HEK293 (cell line): Measurements from ENCODE around the gene MAP7D1.

Source experiments
- CTCF ChIA-PET: fragments of 350-600 bp; formaldehyde crosslinking; extraction: SDS; loops from one replicate; lab custom pipeline; 2021; ENCODE audit warnings: antibody characterized with exemption; lab: Yijun Ruan, JAX
- POLR2A ChIA-PET: fragments of 300-600 bp; formaldehyde crosslinking; extraction: SDS; loops from one replicate; lab custom pipeline; 2020; ENCODE audit warnings: antibody characterized with exemption, inconsistent platforms; lab: Yijun Ruan, JAX
- H3K27ac ChIP-seq: fragments of 200-500 bp; sonication (Bioruptor generic); 2 replicates; pipeline ENCODE4 v1.5.1; 2014; ENCODE audit warnings: low read depth, low read length, control low read depth, inconsistent platforms; ENCODE audit errors: extremely low read depth
- H3K36me3 ChIP-seq, 2 experiments: fragments of 200-500 bp in 1 of 2; sonication (Bioruptor generic) in 1 of 2; 1 replicate in 1 of 2; 2 replicates in 1 of 2; pipeline ENCODE4 v1.5.1; 2014 to 2017; ENCODE audit warnings: inconsistent platforms in 2 of 2, low read length in 2 of 2; ENCODE audit not compliant: control insufficient read depth in 2 of 2, insufficient read depth in 1 of 2
- H3K4me1 ChIP-seq: fragments of 200-500 bp; sonication (Bioruptor generic); 2 replicates; pipeline ENCODE4 v1.5.1; 2014; ENCODE audit warnings: mild to moderate bottlenecking, low read length, inconsistent platforms; ENCODE audit not compliant: control insufficient read depth, insufficient read depth
- H3K4me3 ChIP-seq: 2 replicates; pipeline ENCODE4 v1.5.1; 2011; ENCODE audit warnings: low read depth, mild to moderate bottlenecking, control low read depth, low read length, moderate library complexity
- H3K9me3 ChIP-seq: fragments of 200-500 bp; sonication (Bioruptor generic); 2 replicates; pipeline ENCODE4 v1.5.1; 2014; ENCODE audit warnings: low read depth, low read length, inconsistent platforms; ENCODE audit not compliant: control insufficient read depth, insufficient read depth
- ATF2 ChIP-seq: fragments of 450-650 bp; formaldehyde crosslinking; IDR thresholded peaks from 2 replicates; pipeline ENCODE4 v1.5.1; 2016; ENCODE audit warnings: missing biosample characterization, missing genetic modification characterization, low read depth
- GLI4 ChIP-seq: fragments of 450-650 bp; formaldehyde crosslinking; IDR thresholded peaks from 2 replicates; pipeline ENCODE4 v1.5.1; 2016; ENCODE audit warnings: missing biosample characterization, missing genetic modification characterization
- HOXD13 ChIP-seq: sonication (generic); formaldehyde crosslinking; IDR thresholded peaks from 2 replicates; pipeline ENCODE4 v1.8.0; 2022; ENCODE audit warnings: missing genetic modification reagents, borderline replicate concordance
- MEIS1 ChIP-seq: sonication (generic); formaldehyde crosslinking; IDR thresholded peaks from 2 replicates; pipeline ENCODE4 v1.8.1; 2022; ENCODE audit warnings: missing genetic modification reagents, mild to moderate bottlenecking, borderline replicate concordance
- REPIN1 ChIP-seq: fragments of 450-650 bp; formaldehyde crosslinking; IDR thresholded peaks from 2 replicates; pipeline ENCODE4 v1.5.1; 2017; ENCODE audit warnings: missing biosample characterization, missing genetic modification characterization, low read depth
- SCRT1 ChIP-seq: fragments of 450-650 bp; formaldehyde crosslinking; IDR thresholded peaks from 2 replicates; pipeline ENCODE4 v1.5.1; 2016; ENCODE audit warnings: missing biosample characterization, missing genetic modification characterization, borderline replicate concordance
- SCRT2 ChIP-seq: fragments of 450-650 bp; formaldehyde crosslinking; IDR thresholded peaks from 2 replicates; pipeline ENCODE4 v1.5.1; 2016; ENCODE audit warnings: missing biosample characterization, missing genetic modification characterization
- SP3 ChIP-seq: fragments of 450-650 bp; formaldehyde crosslinking; IDR thresholded peaks from 2 replicates; pipeline ENCODE4 v1.5.1; 2016; ENCODE audit warnings: missing biosample characterization, missing genetic modification characterization
- TCF7L2 ChIP-seq: IDR thresholded peaks from 2 replicates; pipeline ENCODE4 v1.6.1; 2011; ENCODE audit warnings: low read depth, mild to moderate bottlenecking, inconsistent platforms, low read length, moderate library complexity, borderline replicate concordance
- YY2 ChIP-seq: fragments of 450-650 bp; formaldehyde crosslinking; IDR thresholded peaks from 2 replicates; pipeline ENCODE4 v1.5.1; 2016; ENCODE audit warnings: missing biosample characterization, missing genetic modification characterization
- ZBTB8A ChIP-seq: fragments of 450-650 bp; formaldehyde crosslinking; IDR thresholded peaks from 2 replicates; pipeline ENCODE4 v1.5.1; 2016; ENCODE audit warnings: missing biosample characterization, missing genetic modification characterization
- ZEB2 ChIP-seq: fragments of 450-650 bp; formaldehyde crosslinking; IDR thresholded peaks from 2 replicates; pipeline ENCODE4 v1.5.1; 2016; ENCODE audit warnings: missing biosample characterization, missing genetic modification characterization
- ZFP3 ChIP-seq: fragments of 450-650 bp; formaldehyde crosslinking; IDR thresholded peaks from 2 replicates; pipeline ENCODE4 v1.5.1; 2016; ENCODE audit warnings: low read depth, missing biosample characterization, missing genetic modification characterization
- ZFP37 ChIP-seq: fragments of 450-650 bp; formaldehyde crosslinking; IDR thresholded peaks from 2 replicates; pipeline ENCODE4 v1.5.1; 2016; ENCODE audit warnings: missing biosample characterization, missing genetic modification characterization
- ZNF10 ChIP-seq: fragments of 450-650 bp; formaldehyde crosslinking; IDR thresholded peaks from 2 replicates; pipeline ENCODE4 v1.5.1; 2017; ENCODE audit warnings: missing biosample characterization, missing genetic modification characterization
- ZNF133 ChIP-seq: fragments of 450-650 bp; formaldehyde crosslinking; IDR thresholded peaks from 2 replicates; pipeline ENCODE4 v1.5.1; 2016; ENCODE audit warnings: missing biosample characterization, missing genetic modification characterization
- ZNF274 ChIP-seq, 2 experiments: fragments of 200-500 bp in 1 of 2; fragments of 450-650 bp in 1 of 2; sonication (Bioruptor generic) in 1 of 2; formaldehyde crosslinking in 1 of 2; IDR thresholded peaks; 2 replicates each; pipeline versions ENCODE4 v1.5.1 to v1.6.1; 2014 to 2016; ENCODE audit warnings: borderline replicate concordance in 1 of 2, inconsistent platforms in 1 of 2, low read length in 1 of 2, missing biosample characterization in 1 of 2, missing genetic modification characterization in 1 of 2
- ZNF335 ChIP-seq: fragments of 450-650 bp; formaldehyde crosslinking; conservative IDR thresholded peaks from 2 replicates; pipeline ENCODE4 v1.5.1; 2016; ENCODE audit warnings: missing biosample characterization, missing genetic modification characterization
- ZNF341 ChIP-seq: fragments of 450-650 bp; formaldehyde crosslinking; IDR thresholded peaks from 2 replicates; pipeline ENCODE4; 2016; ENCODE audit warnings: low read depth, missing biosample characterization, missing genetic modification characterization
- ZNF416 ChIP-seq: fragments of 450-650 bp; formaldehyde crosslinking; IDR thresholded peaks from 2 replicates; pipeline ENCODE4 v1.5.1; 2016; ENCODE audit warnings: missing biosample characterization, missing genetic modification characterization
- ZNF423 ChIP-seq: fragments of 450-650 bp; formaldehyde crosslinking; IDR thresholded peaks from 2 replicates; pipeline ENCODE4 v1.5.1; 2016; ENCODE audit warnings: missing biosample characterization, missing genetic modification characterization
- ZNF530 ChIP-seq: fragments of 450-650 bp; formaldehyde crosslinking; IDR thresholded peaks from 2 replicates; pipeline ENCODE4 v1.5.1; 2016; ENCODE audit warnings: low read depth, missing biosample characterization, missing genetic modification characterization
- ZNF549 ChIP-seq: fragments of 450-650 bp; IDR thresholded peaks from 2 replicates; pipeline ENCODE4 v1.5.1; 2018; ENCODE audit warnings: missing biosample characterization, missing genetic modification characterization, mild to moderate bottlenecking, inconsistent platforms, moderate library complexity
- ZNF558 ChIP-seq: fragments of 450-650 bp; formaldehyde crosslinking; IDR thresholded peaks from 2 replicates; pipeline ENCODE4 v1.5.1; 2016; ENCODE audit warnings: missing biosample characterization, missing genetic modification characterization
- ZNF580 ChIP-seq: fragments of 450-650 bp; formaldehyde crosslinking; IDR thresholded peaks from 2 replicates; pipeline ENCODE4 v1.5.1; 2016; ENCODE audit warnings: missing biosample characterization, missing genetic modification characterization
- ZNF692 ChIP-seq: fragments of 450-650 bp; formaldehyde crosslinking; IDR thresholded peaks from 2 replicates; pipeline ENCODE4 v1.5.1; 2016; ENCODE audit warnings: missing biosample characterization, missing genetic modification characterization
- ZNF76 ChIP-seq: fragments of 450-650 bp; formaldehyde crosslinking; IDR thresholded peaks from 2 replicates; pipeline ENCODE4; 2016; ENCODE audit warnings: low read depth, missing biosample characterization, missing genetic modification characterization, borderline replicate concordance
- ZNF768 ChIP-seq: fragments of 450-650 bp; formaldehyde crosslinking; IDR thresholded peaks from 2 replicates; pipeline ENCODE4 v1.5.1; 2018; ENCODE audit warnings: missing biosample characterization, mild to moderate bottlenecking, missing genetic modification characterization
- ZNF792 ChIP-seq: fragments of 450-650 bp; formaldehyde crosslinking; IDR thresholded peaks from 2 replicates; pipeline ENCODE4 v1.5.1; 2016; ENCODE audit warnings: missing biosample characterization, missing genetic modification characterization

MAP7D1 gene

DNA sequence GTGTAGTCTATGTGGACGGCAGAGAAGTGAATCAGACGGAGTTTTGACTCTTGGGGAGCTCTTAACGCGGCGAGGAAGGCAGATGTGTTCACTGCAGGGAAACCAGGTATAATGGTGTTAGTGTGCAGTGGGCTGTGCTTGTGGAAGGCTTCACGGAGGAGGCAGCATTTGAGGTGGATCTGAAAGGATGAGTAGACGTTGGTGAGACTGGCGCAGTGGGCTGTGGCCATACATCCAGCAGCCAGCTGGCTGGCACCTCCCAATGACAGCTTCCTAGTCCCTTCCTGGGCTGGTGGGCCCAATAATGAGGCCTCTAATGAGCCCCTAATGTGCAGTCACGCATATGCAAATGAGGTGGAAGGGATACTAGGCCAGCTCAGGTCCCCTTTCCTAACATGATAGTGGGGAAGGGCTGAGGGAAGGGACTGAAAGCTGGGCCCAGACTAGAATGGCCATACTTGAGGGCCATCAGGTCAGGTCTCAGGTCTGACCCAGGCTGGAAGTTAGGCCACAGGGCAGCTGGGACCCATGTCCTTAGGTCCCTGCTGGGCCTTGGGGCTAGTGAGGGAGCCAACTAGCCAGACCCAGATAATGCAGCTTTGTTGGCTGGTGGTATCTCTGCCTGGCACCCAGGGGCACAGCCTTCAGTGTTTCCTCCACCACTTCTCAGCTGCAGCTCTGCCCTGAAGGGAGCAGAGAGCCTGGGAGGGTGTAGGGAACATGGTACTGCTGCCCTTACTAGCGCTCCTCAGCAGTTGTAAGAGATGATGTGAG, 3.8 kb downstream of the MAP7D1 start (continued):
- TF ChIP-seq ZNF792 (tag by site-specific recombination) (no peak), ZNF558 (no peak), ZNF341 (no peak)

DNA sequence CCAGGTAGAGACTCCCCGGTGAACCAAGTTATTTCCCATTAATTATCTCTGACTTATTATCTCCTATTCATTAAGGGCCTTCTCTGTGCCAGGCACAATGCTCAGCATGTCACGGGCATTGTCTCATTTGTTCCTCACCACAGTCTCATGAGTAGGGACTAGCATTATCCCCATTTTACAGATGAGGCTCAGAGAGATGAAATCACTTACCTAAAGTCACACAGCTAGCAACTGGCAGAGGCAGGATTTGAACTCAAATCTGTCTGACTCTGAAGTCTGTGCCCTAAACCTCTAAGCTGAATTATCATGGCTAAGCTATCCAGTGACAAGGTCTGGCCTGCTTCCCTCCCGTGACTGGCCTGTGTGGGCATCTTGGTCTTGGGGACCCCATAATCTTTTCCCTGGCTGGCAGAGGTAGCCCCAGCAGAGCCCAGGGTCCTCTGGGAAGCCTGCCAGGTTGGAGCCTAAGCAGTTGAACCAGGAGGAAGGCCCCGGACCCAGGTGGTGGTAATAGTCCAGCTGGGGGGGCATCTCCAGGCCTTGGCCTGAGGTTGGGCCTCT, 4.5 kb downstream of the MAP7D1 start:
- ChIA-PET POLR2A (interaction anchor here (0.8 to 2.3 kb wide), 7 partner anchors 10 to 64 kb away, joined by 3 to 28 read pairs (median 4); partner anchors contain the start of genes THRAP3 and TRAPPC3), CTCF (interaction anchor here (0.8 to 3.4 kb wide), 10 partner anchors 9 to 125 kb away, joined by 3 to 28 read pairs (median 4); partner anchors contain the start of gene TRAPPC3)
- peaks cover 0 to 58% of the 10 kb centered on the region in 2 experiments; a peak in 2 of 3 replicates for H3K36me3 ChIP-seq
- H3K27ac ChIP-seq: peak overlapping the region; percentile 78
- TF ChIP-seq ZNF274 (IDR thresholded peaks at IDR 0.05; ENCODE audit: low read length) (no peak), ZNF274 (tag by site-specific recombination; IDR thresholded peaks at IDR 0.05; ENCODE audit: borderline replicate concordance) (no peak), MEIS1 (no peak), ZFP3 (tag by site-specific recombination) (no peak), SCRT2 (tag by site-specific recombination) (peak; percentile 47; the same call in 1 of the 2 replicates), HOXD13 (no peak), ZNF580 (tag by site-specific recombination) (peak; percentile 36; the same call in 1 of the 2 replicates), ZNF341 (peak; percentile 42), ZNF416 (tag by site-specific recombination) (no peak), ZNF10 (peak; percentile 63; the same call in 1 of the 2 replicates), ZNF133 (tag by site-specific recombination) (no peak), ZEB2 (tag by site-specific recombination) (0 out of 2 replicates have a peak, but pooled peaks have one; percentile 22), ZNF335 (tag by site-specific recombination) (peak; percentile 97), TCF7L2 (no peak)
- peak overlapping the region; percentile 54 for H3K4me3 ChIP-seq
- peaks cover 5% of the 10 kb centered on the region for H3K4me1 ChIP-seq
- H3K9me3 ChIP-seq: no peaks in the 10 kb centered on the region

DNA sequence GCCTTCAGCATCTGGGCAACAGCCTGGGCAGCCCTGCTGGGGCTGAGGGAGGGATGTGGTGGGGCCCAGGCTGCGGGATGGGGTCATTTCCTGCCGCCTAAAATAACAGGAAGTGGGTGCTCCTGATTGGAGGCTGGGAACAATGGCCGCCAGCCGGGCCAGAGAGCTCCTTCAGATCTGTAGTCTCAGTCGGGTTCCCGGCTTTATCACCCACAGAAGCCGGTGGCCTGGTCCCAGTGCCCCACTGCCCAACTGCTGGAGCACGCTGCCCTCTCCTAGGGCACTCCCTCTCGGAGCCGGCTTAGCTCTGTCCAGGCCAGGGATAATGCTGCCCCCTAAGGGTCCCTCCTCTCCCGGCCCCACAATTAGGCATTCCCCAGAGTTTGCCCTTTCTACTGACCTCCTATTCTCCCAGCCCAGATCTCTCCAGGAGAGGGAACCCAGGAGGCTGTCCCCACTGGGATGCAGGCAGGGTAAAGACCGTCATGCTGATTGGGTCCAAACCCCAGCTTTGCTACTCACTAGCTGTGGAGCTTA, 5.1 kb downstream of the MAP7D1 start:
- H3K4me1 ChIP-seq: peaks cover 5% of the 10 kb centered on the region
- H3K27ac ChIP-seq: peak overlapping the region; percentile 78
- H3K36me3 ChIP-seq: peaks cover 0 to 60% of the 10 kb centered on the region in 2 experiments; a peak in 2 of 3 replicates
- CTCF ChIA-PET: interaction anchor here (0.6 to 3.4 kb wide), 12 partner anchors 10 to 126 kb away, joined by 3 to 28 read pairs (median 4); partner anchors contain the start of gene TRAPPC3
- POLR2A ChIA-PET: interaction anchor here (0.8 to 2.3 kb wide), 7 partner anchors 9 to 63 kb away, joined by 3 to 28 read pairs (median 4); partner anchors contain the start of genes THRAP3 and TRAPPC3
- peak overlapping the region; percentile 54 for H3K4me3 ChIP-seq
- no peaks in the 10 kb centered on the region for H3K9me3 ChIP-seq
- TF ChIP-seq GLI4 (no peak), YY2 (tag by site-specific recombination) (peak; percentile 60), ZFP37 (tag by site-specific recombination) (no peak), SP3 (tag by site-specific recombination) (0 out of 2 replicates have a peak, but pooled peaks have one; percentile 30), ZNF768 (no peak), SCRT1 (no peak), ZNF335 (tag by site-specific recombination) (peak; percentile 65), ZEB2 (tag by site-specific recombination) (0 out of 2 replicates have a peak, but pooled peaks have one; percentile 16), ZNF423 (0 out of 2 replicates have a peak, but pooled peaks have one; percentile 15), ATF2 (tag by site-specific recombination) (no peak), ZNF549 (tag by site-specific recombination) (no peak), ZNF76 (tag by site-specific recombination) (no peak), ZNF530 (no peak), ZBTB8A (tag by site-specific recombination) (peak; percentile 92), REPIN1 (tag by site-specific recombination) (no peak), ZNF692 (tag by site-specific recombination) (peak; percentile 100)
